Tibial nerve (tissue), 4 donors: Measurements from ENCODE around the gene ONECUT1. TPM values are rescaled to one million over a fixed set of nuclear protein-coding genes. Genes with fewer than 3 reads are reported as not detected.

Experiments
- DNase-seq, 2 donors: peaks; one replicate each; pipeline ENCODE4 v3.0.0-alpha.2; 2019; ENCODE audit warnings: low spot score in 2 of 2
- H3K27ac ChIP-seq, 4 donors: fragments of 200-600 bp; sonication (generic) in 3 of 4; one replicate each; pipeline ENCODE4 v1.5.1; 2017 to 2019; ENCODE audit warnings: mild to moderate bottlenecking in 1 of 4
- H3K27me3 ChIP-seq, 2 donors: fragments of 200-600 bp; sonication (generic) in 1 of 2; one replicate each; pipeline versions ENCODE4 v1.5.1 to v1.6.0; 2017 to 2019
- H3K36me3 ChIP-seq, 3 donors: fragments of 200-600 bp; sonication (generic); one replicate each; pipeline ENCODE4 v1.5.1; 2018 to 2019
- H3K4me1 ChIP-seq, 4 donors: fragments of 200-600 bp; sonication (generic) in 3 of 4; one replicate each; pipeline ENCODE4 v1.5.1; 2017 to 2019
- H3K4me3 ChIP-seq, 4 donors: fragments of 200-600 bp; sonication (generic) in 3 of 4; one replicate each; pipeline ENCODE4 v1.5.1; 2017 to 2019; ENCODE audit warnings: mild to moderate bottlenecking in 1 of 4, moderate library complexity in 1 of 4
- H3K9me3 ChIP-seq, 4 donors: fragments of 200-600 bp; sonication (generic) in 3 of 4; one replicate each; pipeline ENCODE4 v1.5.1; 2017 to 2019
- CTCF ChIP-seq, 5 experiments: fragments of 200-600 bp in 3 of 5; fragments of 450-650 bp in 2 of 5; sonication (generic) in 3 of 5; IDR thresholded peaks; one replicate each; pipeline ENCODE4 v1.5.1; 2016 to 2019; ENCODE audit warnings: antibody characterized with exemption in 5 of 5, mild to moderate bottlenecking in 3 of 5, moderate library complexity in 2 of 5
- EP300 ChIP-seq, 2 donors: sonication (generic); formaldehyde crosslinking; IDR thresholded peaks; one replicate each; pipeline ENCODE4 v1.6.1; 2017; ENCODE audit warnings: antibody characterized with exemption in 2 of 2, mild to moderate bottlenecking in 1 of 2
- POLR2A ChIP-seq, 2 donors: fragments of 450-650 bp; IDR thresholded peaks; one replicate each; pipeline ENCODE4 v1.6.1; 2017; ENCODE audit warnings: antibody characterized with exemption in 2 of 2, mild to moderate bottlenecking in 2 of 2, moderate library complexity in 2 of 2
- WGBS, 2 donors: methylation state at CpG; one replicate each; pipeline ENCODE4 v1.1.5; 2018; 5-methylcytosine and 5-hydroxymethylcytosine counted together
- total RNA-seq, 4 donors: library from RNA; depleted of rRNA; stranded (reverse); fragments of >200 nt; gene quantifications; one replicate each; pipeline ENCODE4 v1.1.0, GENCODE V29; 2016

The ONECUT1 gene
- total RNA-seq, 4 donors from 2014 or later = 0.22 to 2.4 TPM; not detected in 2

- Histone ChIP-seq H3K4me1 (peaks cover 0 to 8% (median 0%) of the 10 kb centered on the region in 4 donors), H3K36me3 (no peaks in the 10 kb centered on the region), H3K27ac (no peak overlapping the region), H3K9me3 (no peaks in the 10 kb centered on the region), H3K27me3 (no peaks in the 10 kb centered on the region), H3K4me3 (no peak overlapping the region)
- WGBS, 2 donors = 71 to 75% methylated on average over 3 of the region's 3 CpGs
- no peak for TF ChIP-seq POLR2A (IDR thresholded peaks at IDR 0.05)
- TF ChIP-seq EP300 (IDR thresholded peaks at IDR 0.05) = no peak
- TF ChIP-seq CTCF (IDR thresholded peaks at IDR 0.05) = no peak
- no peak for DNase-seq
Observed at GRCh38 chr15:52737720-52738119, 52.4 kb downstream of the ONECUT1 start.

GRCh38 chr15:52735231-52736089 lies 54.7 kb downstream of the ONECUT1 start:
- WGBS, 2 donors = 55 to 59% methylated on average over 4 of the region's 4 CpGs
- H3K27ac ChIP-seq = no peak overlapping the region
- peak in 1 of 2 donors; percentile 95 for DNase-seq
- H3K27me3 ChIP-seq = no peaks in the 10 kb centered on the region
- H3K4me3 ChIP-seq = no peak overlapping the region
- TF ChIP-seq CTCF (IDR thresholded peaks at IDR 0.05) (peak; percentile 65 to 91 (median 79)), EP300 (IDR thresholded peaks at IDR 0.05) (peak in 1 of 2 donors; percentile 32), POLR2A (IDR thresholded peaks at IDR 0.05) (no peak)
- H3K9me3 ChIP-seq = no peaks in the 10 kb centered on the region
- H3K4me1 ChIP-seq = peaks cover 0 to 8% (median 0%) of the 10 kb centered on the region in 4 donors
- H3K36me3 ChIP-seq = no peaks in the 10 kb centered on the region

GRCh38 chr15:52734329-52734728 lies 55.8 kb downstream of the ONECUT1 start:
- 73 to 80% methylated on average over 3 of the region's 3 CpGs for WGBS, 2 donors
- Histone ChIP-seq H3K4me1 (peaks cover 0 to 8% (median 3%) of the 10 kb centered on the region in 4 donors), H3K9me3 (no peaks in the 10 kb centered on the region), H3K36me3 (no peaks in the 10 kb centered on the region), H3K27me3 (no peaks in the 10 kb centered on the region), H3K27ac (no peak overlapping the region), H3K4me3 (no peak overlapping the region)
- no peak for DNase-seq
- TF ChIP-seq POLR2A (IDR thresholded peaks at IDR 0.05) (no peak), CTCF (IDR thresholded peaks at IDR 0.05) (no peak), EP300 (IDR thresholded peaks at IDR 0.05) (no peak)

GRCh38 chr15:52733696-52734255 lies 56.4 kb downstream of the ONECUT1 start:
- TF ChIP-seq CTCF (IDR thresholded peaks at IDR 0.05) (no peak), EP300 (IDR thresholded peaks at IDR 0.05) (no peak), POLR2A (IDR thresholded peaks at IDR 0.05) (no peak)
- Histone ChIP-seq H3K4me3 (no peak overlapping the region), H3K9me3 (no peaks in the 10 kb centered on the region), H3K27me3 (no peaks in the 10 kb centered on the region), H3K36me3 (no peaks in the 10 kb centered on the region), H3K4me1 (peaks cover 0 to 8% (median 3%) of the 10 kb centered on the region in 4 donors), H3K27ac (no peak overlapping the region)
- no peak for DNase-seq
- WGBS, 2 donors = 86 to 93% methylated on average over 1 of the region's 1 CpG

- Histone ChIP-seq H3K4me3 (no peak overlapping the region), H3K4me1 (peaks cover 0 to 8% (median 3%) of the 10 kb centered on the region in 4 donors), H3K27ac (no peak overlapping the region), H3K9me3 (no peaks in the 10 kb centered on the region), H3K27me3 (no peaks in the 10 kb centered on the region), H3K36me3 (no peaks in the 10 kb centered on the region)
- DNase-seq = peak in 1 of 2 donors; percentile 15
- TF ChIP-seq EP300 (IDR thresholded peaks at IDR 0.05) = peak in 1 of 2 donors; percentile 25
- no peak for TF ChIP-seq CTCF (IDR thresholded peaks at IDR 0.05)
Observed at GRCh38 chr15:52733088-52733487, 57.0 kb downstream of the ONECUT1 start.
